ENCODE results near the gene MICAL2. TPM values are rescaled to one million over a fixed set of nuclear protein-coding genes. Genes with fewer than 3 reads are reported as not detected.

The MICAL2 gene
- total RNA-seq, 1 donor from 2014 or later, result 21.7 TPM

GRCh38 chr11:12175694-12176241, 65.4 kb downstream of the MICAL2 start:
- Mint-ChIP-seq H3K27me3 (ENCODE audit: unreplicated experiment) (no peaks in the 10 kb centered on the region), H3K36me3 (ENCODE audit: low read depth, unreplicated experiment) (no peaks in the 10 kb centered on the region), H3K4me3 (ENCODE audit: unreplicated experiment) (no peak overlapping the region), H3K9me3 (ENCODE audit: unreplicated experiment) (no peaks in the 10 kb centered on the region), H3K4me1 (ENCODE audit: unreplicated experiment) (peaks cover 6% of the 10 kb centered on the region), H3K27ac (ENCODE audit: unreplicated experiment) (no peak overlapping the region)
- TF ChIP-seq, protein P1, sequence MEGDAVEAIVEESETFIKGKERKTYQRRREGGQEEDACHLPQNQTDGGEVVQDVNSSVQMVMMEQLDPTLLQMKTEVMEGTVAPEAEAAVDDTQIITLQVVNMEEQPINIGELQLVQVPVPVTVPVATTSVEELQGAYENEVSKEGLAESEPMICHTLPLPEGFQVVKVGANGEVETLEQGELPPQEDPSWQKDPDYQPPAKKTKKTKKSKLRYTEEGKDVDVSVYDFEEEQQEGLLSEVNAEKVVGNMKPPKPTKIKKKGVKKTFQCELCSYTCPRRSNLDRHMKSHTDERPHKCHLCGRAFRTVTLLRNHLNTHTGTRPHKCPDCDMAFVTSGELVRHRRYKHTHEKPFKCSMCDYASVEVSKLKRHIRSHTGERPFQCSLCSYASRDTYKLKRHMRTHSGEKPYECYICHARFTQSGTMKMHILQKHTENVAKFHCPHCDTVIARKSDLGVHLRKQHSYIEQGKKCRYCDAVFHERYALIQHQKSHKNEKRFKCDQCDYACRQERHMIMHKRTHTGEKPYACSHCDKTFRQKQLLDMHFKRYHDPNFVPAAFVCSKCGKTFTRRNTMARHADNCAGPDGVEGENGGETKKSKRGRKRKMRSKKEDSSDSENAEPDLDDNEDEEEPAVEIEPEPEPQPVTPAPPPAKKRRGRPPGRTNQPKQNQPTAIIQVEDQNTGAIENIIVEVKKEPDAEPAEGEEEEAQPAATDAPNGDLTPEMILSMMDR (IDR thresholded peaks at IDR 0.05; ENCODE audit: unreplicated experiment), result no peak
- DNase-seq (ENCODE audit: low spot score), result no peak

- Mint-ChIP-seq H3K4me3 (ENCODE audit: unreplicated experiment) (no peak overlapping the region), H3K4me1 (ENCODE audit: unreplicated experiment) (peaks cover 6% of the 10 kb centered on the region), H3K27me3 (ENCODE audit: unreplicated experiment) (no peaks in the 10 kb centered on the region), H3K9me3 (ENCODE audit: unreplicated experiment) (no peaks in the 10 kb centered on the region), H3K27ac (ENCODE audit: unreplicated experiment) (no peak overlapping the region), H3K36me3 (ENCODE audit: low read depth, unreplicated experiment) (no peaks in the 10 kb centered on the region)
- TF ChIP-seq, protein P1 (IDR thresholded peaks at IDR 0.05; ENCODE audit: unreplicated experiment), result no peak
- DNase-seq (ENCODE audit: low spot score), result no peak
These were observed 66.0 kb downstream of the MICAL2 start for GRCh38 chr11:12176410-12176809.

DNA sequence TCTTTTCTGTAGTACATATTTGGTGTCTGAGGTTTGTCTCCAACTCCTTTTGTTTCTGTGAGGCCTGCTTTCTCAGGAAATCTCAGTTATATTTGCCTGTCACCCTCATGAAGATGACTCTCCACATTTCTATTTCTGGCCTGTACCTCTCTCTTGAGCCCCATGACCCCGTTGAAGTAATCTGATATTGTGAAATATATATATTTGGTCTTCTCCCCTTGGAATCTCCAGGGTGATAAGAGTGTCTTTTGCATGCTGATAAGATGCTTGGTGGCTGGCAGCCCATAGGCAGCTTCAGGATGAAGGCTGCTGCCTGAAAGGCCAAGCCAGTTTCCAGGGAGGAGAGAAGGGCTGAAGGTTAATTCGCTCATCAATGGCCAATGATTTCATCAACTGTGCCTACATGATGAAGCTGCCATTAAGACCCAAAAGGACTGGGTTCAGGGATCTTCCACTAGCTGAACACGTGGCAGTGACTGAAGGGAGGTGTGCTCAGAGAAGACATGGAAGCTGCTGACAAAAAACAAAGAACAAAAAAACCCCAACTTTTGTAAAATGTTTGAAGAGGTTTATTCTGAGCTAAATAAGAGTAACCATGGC, 67.4 kb downstream of the MICAL2 start:
- Mint-ChIP-seq H3K27me3 (ENCODE audit: unreplicated experiment) (no peaks in the 10 kb centered on the region), H3K4me3 (ENCODE audit: unreplicated experiment) (no peak overlapping the region), H3K9me3 (ENCODE audit: unreplicated experiment) (no peaks in the 10 kb centered on the region), H3K36me3 (ENCODE audit: low read depth, unreplicated experiment) (no peaks in the 10 kb centered on the region), H3K27ac (ENCODE audit: unreplicated experiment) (no peak overlapping the region), H3K4me1 (ENCODE audit: unreplicated experiment) (peaks cover 12% of the 10 kb centered on the region)
- TF ChIP-seq, protein P1 (IDR thresholded peaks at IDR 0.05; ENCODE audit: unreplicated experiment), result no peak
- no peak for DNase-seq (ENCODE audit: low spot score)

DNA sequence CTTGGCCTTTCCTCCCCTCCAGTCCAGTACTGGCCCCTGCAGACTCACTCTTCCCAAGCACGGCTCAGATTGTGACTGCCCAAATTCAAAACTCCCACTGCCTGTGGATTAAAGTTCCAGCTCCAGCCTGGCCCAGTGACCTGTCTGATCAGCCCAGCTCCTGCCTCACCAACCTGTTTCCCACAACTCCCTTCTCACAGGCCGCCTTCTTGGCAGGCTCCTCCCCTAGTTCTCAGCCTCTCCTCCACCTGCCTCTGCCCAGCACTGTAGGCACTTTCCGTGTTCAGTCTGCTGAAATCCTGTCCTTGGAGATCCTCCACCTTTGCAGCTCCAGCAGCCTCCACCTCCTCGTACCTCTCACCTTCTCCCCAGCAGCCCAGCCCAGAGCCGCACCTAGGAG, 68.6 kb downstream of the MICAL2 start:
- H3K4me1 Mint-ChIP-seq (ENCODE audit: unreplicated experiment), result peaks cover 18% of the 10 kb centered on the region
- H3K36me3 Mint-ChIP-seq (ENCODE audit: low read depth, unreplicated experiment), result no peaks in the 10 kb centered on the region
- DNase-seq (ENCODE audit: low spot score), result no peak
- TF ChIP-seq, protein P1 (IDR thresholded peaks at IDR 0.05; ENCODE audit: unreplicated experiment), result no peak
- H3K27me3 Mint-ChIP-seq (ENCODE audit: unreplicated experiment), result peaks cover 1% of the 10 kb centered on the region
- H3K4me3 Mint-ChIP-seq (ENCODE audit: unreplicated experiment), result no peak overlapping the region
- H3K27ac Mint-ChIP-seq (ENCODE audit: unreplicated experiment), result no peak overlapping the region
- no peaks in the 10 kb centered on the region for H3K9me3 Mint-ChIP-seq (ENCODE audit: unreplicated experiment)

DNA sequence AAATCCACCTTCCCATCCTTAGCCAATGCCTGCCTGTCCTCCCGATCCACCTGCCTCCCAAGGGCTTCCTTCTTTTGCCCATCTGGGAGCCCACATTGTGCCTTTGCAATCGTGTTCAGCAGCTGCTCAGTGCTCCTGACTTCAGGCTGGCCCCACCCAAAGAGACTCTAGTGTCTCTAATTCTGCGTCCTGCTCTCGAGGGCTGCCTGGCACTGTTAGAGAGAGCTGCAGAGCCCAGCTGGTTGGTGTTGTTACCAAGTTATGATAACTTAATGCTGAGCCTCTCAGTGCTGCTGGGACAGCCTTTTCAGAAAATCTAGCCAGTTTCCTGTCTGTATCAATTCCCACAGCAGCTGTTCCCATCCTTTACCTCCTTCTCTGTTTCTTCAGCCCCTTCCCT, 69.1 kb downstream of the MICAL2 start:
- Mint-ChIP-seq H3K36me3 (ENCODE audit: low read depth, unreplicated experiment) (no peaks in the 10 kb centered on the region), H3K27me3 (ENCODE audit: unreplicated experiment) (peaks cover 1% of the 10 kb centered on the region), H3K4me1 (ENCODE audit: unreplicated experiment) (peaks cover 18% of the 10 kb centered on the region), H3K4me3 (ENCODE audit: unreplicated experiment) (no peak overlapping the region), H3K27ac (ENCODE audit: unreplicated experiment) (no peak overlapping the region), H3K9me3 (ENCODE audit: unreplicated experiment) (no peaks in the 10 kb centered on the region)
- no peak for DNase-seq (ENCODE audit: low spot score)
- TF ChIP-seq, protein P1 (IDR thresholded peaks at IDR 0.05; ENCODE audit: unreplicated experiment), result no peak
